ENCODE results near the gene NEGR1.

NEGR1 gene

DNA sequence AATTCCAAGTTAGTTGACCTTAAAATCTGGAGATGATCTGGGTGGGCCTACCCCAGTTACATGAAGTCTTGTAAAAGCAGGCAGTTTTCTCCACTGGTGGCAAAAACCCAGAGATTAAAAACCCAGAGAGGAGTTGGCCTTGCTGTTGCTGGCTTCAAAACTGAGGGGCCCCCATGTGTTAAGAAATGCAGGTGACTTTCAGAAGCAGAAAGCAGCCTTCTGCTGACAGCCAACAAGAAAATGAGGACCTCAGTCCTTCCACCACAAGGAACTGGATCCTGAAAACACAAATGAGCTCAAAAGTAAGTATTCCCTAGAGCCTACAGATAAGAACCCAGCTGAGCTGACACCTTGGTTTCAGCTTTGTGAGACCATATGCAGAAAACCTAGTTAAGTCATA lies 857.8 kb downstream of the NEGR1 start:
- no peak for DNase-seq

DNA sequence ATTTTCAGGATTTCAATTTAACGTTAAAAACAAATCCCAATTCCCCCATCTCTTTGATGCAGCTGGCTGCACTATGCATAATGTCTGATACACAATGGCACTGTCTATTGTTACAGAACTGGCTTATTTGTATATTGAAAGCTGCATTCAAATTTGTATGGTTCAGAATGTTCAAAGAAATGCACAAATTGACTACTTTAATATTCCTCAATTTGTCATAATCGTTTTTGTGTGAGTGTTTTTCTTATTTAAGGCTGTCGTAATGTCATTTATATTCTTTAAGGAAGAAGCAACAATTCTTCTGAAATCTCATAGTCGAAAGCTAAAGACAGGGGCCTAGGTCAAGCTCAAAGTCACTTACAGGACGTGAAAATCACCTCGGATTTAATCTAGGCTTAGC lies 860.1 kb downstream of the NEGR1 start:
- no peak for DNase-seq

DNA sequence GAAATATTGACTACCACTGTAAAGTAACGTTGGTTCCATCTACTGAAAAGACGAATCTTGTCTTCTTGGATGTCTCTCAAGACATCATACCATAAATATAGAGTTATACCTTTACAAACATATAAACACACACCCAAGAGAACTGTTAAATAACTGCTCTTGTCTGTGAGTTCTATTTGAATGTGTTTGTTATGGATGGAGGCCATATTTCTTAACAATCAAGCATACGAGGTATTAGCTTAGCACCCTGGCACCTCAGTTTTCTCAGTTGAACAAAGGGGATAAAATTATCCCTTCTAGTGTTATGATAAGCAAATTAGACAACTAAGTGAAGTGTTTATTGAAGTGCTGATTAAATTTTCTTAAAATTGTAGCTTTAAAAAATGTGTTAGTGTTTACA lies 864.9 kb downstream of the NEGR1 start:
- DNase-seq: no peak

DNA sequence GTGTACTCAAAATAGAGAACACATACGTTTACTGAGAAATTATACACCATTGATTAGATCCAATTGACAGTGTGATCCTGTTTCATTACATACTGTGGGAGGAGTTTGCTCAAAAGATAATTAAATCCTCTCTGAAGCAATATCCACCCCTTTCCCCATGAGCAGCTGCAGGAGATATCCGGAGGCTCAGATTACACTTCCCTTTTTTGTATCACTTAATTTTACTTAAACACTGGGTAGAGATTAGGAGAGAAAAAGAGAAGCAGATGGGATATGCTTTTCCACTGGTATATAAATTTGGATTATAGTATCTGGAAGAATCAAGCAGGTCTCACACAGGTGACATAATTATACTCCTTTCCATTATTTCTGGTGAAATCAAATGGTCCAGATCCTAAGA lies 868.2 kb downstream of the NEGR1 start:
- DNase-seq: no peak

DNA sequence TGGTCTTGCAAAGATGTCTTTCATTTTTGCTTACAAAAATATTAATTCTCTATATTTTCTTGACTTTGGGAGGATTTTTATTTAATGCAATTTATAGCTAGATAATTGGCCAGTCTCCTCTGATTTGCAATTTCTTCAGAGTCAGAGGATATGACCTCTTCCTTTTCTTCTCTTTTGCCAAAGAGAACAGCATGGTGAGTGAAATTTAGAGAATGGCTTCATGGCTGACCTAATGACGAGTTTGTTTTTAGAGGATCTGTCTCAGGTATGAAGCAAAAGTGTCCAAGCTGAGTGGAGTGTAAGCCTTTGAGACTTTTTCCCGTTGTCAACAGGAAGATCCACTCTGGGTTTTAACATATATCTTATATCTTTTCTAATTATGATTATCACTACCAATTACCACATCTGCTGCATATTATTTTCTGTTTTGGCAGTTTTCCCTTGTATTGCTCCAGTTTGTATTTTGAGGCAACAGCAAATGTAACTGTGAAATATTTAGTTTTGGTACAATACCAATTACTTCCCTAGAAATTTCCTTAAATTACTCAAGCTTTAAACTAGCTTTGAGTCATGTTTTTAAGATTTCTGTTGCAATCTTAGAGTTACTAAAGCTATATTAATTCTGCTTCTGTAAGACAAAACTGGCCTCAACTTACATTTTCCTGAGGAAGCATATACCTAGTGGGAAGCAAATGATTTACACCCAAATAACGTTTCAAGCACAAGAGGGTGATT lies 868.7 kb downstream of the NEGR1 start:
- DNase-seq: no peak

DNA sequence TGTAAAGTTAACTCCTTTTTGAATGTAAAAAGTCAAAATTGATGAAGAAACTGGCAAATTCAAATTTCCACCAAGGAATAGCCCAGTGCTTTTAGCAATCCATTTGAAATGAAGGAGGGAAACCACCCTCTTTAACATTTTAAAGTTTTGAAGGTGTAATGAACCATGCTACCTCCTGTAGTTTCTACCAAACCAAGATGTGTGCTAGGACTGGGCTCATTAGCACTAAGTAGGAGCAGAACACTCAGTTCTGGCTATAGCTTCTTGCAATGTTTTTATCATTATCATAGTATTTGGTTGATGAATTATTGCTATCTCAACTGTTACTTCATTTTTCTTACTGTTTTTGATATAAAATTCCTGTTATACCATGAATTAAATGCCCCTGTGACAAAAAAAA lies 882.3 kb downstream of the NEGR1 start:
- no peak for DNase-seq

DNA sequence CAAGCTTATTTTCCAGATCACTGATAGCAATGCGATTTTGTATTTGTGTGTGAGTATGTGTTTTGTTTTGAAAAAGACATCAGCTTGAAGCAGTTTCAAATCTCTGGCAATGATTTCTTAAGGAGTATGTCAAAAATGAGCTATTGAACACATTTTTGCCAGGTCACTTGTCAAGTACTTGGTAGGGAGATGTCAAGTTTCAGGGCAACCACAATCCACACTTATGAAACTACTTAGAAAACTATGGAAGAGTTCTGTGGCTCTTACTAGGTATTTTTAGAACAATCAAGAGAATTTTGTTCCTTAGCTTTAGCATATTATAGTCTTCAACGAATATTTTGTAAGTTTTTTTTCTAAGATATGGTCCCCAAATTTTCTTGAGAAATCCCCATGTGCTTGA lies 882.7 kb downstream of the NEGR1 start:
- no peak for DNase-seq

DNA sequence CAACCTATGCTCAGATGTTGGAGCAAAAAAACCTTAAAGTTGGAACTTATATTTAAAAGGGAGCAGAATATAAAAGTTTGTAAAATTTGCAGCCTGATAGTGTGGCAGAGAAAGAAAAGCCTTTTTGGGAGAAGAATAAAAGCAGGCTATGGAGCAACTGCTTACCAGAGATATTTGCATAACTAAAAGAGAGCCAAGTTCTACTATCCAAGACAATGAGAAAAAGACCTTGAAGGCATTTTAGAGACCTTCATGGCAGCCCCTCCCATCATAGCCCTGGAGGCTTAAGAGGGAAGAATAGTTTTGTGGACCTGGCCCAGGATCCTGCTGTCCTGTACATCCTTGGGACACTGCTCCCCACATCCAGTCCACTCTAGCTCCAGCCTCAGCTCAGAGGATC lies 889.0 kb downstream of the NEGR1 start:
- DNase-seq: no peak

DNA sequence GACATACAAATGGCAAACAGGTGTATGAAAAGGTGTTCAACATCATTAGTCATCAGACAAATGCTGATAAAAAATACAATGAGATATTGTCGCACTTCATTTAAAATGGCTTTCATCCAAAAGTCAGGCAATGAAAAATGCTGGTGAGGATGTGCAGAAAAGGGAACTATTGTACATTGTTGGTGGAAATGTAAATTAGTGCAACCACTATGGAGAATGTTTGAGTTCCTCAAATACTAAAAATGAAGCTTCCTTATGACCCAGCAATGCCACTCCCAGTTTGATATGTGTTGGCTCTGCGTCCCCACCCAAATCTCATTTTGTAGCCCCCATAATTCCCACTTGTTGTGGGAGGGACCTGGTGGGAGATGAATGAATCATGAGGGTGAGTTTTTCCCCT lies 891.8 kb downstream of the NEGR1 start:
- no peak for DNase-seq

DNA sequence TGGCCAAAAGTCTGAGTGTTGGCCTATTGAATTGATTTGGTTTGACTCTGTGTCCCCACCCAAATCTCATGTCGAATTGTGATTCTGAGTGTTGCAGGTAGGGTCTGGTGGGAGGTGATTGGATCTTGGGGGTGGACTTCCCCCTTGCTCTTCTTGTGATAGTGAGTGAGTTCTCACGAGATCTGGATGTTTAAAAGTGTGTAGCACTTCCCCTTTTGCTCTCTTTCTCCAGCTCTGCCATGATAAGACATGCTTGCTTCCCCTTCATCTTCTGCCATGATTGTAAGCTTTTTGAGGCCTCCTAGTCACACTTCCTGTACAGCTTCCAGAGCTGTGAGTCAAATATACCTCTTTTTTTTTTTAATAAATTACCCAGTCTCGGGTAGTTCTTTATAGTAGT lies 904.5 kb downstream of the NEGR1 start:
- DNase-seq: no peak

DNA sequence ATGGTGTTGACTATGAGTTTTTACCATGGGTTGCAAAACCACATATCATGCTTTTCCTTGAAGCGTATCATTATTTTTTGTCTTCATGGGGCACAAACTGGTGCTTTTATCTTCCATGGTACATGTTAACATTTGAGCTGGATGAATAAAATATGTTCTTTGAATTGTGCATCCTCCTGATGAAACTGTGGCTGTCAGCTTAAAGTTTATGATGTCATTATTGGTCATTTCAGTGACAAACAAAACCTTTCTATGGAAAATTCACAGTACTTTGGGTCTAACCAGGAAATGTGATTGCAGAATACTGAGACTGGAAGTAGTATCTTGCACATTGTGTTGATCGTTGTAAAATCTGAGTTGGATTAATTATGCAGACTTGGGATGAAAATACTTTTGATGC lies 909.8 kb downstream of the NEGR1 start:
- DNase-seq: no peak

DNA sequence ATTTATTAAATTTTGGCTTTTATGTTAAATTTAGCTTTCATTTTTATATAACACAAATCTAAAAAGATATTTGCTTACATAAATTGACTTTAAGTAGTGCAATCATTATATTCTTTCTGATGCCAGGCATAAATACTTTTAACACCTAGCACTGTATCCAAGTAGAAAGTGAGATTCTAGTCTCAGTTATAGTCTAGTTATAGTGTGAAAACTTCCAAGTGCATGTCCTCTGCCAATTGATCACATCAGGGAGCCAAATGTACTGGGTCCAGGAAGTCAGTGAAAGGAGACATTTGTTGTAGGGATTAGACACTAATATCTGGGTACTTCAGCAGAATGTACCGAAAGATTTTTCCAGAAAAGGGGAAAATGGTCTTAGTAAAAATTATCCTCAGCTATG lies 910.8 kb downstream of the NEGR1 start:
- DNase-seq: no peak

DNA sequence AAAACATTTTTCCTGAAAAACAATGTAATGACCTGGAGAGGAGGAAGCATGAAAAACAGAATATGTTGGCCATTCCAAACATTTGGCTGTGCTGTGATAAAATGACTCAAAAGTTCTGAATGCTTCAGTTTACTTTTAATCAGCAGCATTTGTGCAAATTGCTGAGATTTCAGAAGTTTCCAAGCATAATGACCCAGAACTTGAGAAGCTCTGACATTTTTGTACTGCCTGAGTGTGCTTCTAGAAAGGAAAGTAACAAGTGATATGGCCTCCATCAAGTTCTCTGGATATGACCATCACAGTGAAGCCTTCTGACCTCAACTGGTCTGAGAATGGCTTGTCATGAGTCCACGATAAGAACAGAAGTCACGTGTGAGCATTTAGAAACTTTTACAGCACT lies 918.1 kb downstream of the NEGR1 start:
- DNase-seq: no peak

DNA sequence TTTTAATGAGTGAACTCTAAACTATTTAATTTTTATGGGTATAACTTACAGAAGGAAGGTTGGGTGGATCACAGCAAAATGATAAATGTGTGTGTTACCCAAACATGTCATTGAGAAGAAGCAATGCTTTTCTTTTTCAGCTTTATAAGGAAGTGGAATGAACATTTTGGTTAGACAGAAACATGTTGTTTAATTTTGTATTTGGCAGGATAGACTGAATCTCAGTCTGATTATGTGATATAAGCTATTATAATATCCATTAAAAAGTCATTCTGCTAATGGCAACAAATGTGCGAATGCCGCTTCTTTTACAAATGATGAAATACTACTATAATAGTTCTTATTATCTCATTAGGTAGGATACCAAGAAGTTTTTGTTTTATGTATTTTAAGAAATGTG lies 919.6 kb downstream of the NEGR1 start:
- no peak for DNase-seq

DNA sequence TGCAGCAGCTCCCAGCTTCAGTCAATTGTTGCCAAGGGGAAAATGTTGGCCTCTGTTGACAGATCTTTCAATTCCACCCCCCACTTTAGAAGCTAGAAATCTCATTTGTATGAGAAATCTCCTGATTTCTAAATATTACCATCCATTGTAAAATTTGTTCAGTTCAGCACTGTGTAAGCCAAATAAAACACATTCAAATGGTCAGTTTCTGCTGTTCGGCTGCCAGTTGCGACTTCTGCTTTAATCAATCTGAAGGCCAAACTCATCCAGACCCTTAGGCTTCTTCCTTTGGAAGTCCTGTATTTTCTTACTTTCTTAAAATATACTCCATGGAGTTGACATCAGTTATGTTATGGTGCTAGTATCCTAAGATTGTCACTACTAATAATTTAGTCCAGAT lies 920.3 kb downstream of the NEGR1 start:
- no peak for DNase-seq

DNA sequence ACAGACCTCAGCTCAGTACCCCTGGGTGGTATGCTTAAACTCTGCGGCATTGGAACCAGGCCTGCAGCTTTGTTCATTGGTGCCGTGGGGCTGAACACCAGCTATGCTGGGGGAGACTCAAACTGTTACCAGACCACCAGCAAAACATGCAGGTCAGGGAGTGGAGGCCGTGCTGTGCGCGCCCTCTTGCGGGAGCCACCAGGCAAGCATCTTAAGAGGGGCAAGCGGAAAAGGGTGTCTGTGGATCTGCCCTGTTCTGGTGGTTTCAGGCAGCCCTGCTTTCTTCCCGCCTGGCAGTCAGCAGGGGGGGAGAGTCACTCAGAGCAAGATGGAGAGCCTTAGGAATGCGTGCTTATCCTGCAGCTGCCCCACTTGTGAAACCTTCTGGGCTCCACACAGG lies 924.6 kb downstream of the NEGR1 start:
- DNase-seq: no peak

DNA sequence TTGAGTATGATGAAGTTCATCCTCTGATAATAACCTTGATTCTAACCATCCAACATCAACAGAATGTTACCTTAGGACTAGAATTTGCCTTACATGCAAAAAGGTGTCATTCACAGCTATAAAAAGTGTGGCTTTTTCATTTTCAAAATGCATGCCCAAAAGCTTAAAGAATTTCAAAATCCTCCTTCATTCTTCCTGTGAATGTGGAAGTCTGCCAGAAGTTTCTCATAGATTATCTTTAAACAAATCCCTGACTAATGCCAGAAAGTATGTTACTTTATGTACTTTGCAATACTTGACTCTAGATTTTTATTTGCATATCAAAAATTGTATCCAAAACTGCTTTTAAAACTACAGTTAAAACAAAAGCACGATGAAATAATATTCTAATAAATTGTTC lies 930.9 kb downstream of the NEGR1 start:
- no peak for DNase-seq

DNA sequence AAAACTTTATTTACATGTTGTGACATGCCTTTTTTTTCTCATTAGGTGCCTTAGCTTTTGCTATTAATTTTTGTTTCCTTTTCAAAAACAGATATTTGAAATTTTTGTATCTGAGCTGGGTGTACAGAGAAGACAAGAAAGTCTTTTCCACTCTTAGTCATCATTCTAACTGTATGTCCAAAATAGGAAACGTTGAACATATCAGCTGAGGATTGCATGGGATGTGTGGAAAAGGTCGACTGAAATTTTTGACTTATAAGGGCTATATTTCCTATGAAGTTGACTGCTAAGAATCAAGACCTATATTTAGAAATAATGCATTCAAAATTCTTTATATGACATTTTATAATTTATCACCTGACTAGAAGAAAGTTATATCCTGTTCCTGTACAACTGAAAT lies 931.5 kb downstream of the NEGR1 start:
- no peak for DNase-seq

DNA sequence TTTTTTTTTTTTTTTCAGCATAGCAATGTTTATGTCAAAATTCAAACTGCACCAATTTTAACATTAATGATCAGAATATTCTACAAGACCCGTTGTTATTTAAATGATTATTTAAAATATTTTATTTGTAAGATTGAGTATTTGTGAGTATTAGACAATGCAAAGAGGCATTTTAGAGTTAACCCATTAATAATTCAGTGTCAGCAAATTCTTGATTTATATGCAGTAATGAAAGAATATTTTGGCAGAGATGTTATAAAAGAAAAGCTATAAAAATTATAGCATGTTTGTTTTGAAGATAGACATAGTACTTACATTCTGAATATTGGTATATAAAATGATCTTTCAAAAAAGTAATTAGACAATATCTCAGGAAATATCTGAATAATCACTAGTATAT lies 932.0 kb downstream of the NEGR1 start:
- DNase-seq: no peak
